Measurements from ENCODE around the gene ZNF335.

DNA sequence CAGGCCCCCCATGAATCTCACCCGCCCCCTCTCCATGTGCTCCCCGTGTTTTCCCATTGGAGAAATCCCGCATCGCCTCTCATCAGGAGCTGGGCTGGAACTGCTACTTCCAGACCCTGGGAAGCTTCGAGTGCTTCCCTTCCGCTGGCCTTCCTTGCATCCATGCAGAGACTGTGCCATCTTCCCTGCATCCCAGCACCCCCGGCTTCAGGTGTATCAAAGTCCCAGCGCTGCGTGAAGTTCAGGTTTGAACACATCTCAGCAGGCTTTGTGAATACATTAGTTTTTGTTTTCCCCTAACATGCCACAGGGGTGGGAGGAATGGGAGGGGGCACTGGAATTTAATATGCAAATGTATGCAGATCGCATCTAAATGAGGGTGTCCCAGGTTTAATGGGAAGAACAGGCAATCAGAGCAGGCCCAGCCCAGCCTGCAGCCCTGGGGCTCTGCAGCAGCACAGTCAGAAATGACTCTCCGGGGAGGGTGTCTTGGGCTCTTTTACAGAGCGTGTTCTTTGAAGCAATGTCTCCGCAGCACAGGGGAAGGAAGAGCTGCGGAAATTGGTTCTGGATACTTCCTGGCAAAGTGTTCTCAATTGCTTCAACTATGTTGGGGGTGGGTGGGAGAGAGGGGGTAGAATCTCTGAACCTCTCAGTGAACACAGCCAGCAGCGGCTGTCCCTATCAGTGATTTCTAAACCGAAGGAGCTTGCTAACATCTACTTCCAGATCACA lies 28.4 kb upstream of the ZNF335 start:
- TF ChIP-seq, protein P1, sequence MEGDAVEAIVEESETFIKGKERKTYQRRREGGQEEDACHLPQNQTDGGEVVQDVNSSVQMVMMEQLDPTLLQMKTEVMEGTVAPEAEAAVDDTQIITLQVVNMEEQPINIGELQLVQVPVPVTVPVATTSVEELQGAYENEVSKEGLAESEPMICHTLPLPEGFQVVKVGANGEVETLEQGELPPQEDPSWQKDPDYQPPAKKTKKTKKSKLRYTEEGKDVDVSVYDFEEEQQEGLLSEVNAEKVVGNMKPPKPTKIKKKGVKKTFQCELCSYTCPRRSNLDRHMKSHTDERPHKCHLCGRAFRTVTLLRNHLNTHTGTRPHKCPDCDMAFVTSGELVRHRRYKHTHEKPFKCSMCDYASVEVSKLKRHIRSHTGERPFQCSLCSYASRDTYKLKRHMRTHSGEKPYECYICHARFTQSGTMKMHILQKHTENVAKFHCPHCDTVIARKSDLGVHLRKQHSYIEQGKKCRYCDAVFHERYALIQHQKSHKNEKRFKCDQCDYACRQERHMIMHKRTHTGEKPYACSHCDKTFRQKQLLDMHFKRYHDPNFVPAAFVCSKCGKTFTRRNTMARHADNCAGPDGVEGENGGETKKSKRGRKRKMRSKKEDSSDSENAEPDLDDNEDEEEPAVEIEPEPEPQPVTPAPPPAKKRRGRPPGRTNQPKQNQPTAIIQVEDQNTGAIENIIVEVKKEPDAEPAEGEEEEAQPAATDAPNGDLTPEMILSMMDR (conservative IDR thresholded peaks at IDR 0.05 in 1 of 2, IDR thresholded peaks at IDR 0.05 in 1 of 2; ENCODE audit: low read depth in 1 of 2, low read length in 2 of 2): no peak
- TF ChIP-seq EZH2 (IDR thresholded peaks at IDR 0.05; ENCODE audit: low read length, missing control alignments): no peak

Measured in fibroblast of lung (primary cell).